SK-N-SH (cell line): ENCODE data around the gene DDX41. TPM values are rescaled to one million over a fixed set of nuclear protein-coding genes. Genes with fewer than 3 reads are reported as not detected.
"Not testable (repeated sequence)": the region's sequence is repeated elsewhere in the genome, so short reads cannot be mapped to it uniquely, and the experiment has no call there.

ENCODE experiments used
- CTCF ChIA-PET: fragments of 300-600, 350-600 bp; formaldehyde crosslinking; extraction: SDS; loops from one replicate; lab custom pipeline; 2021; lab: Yijun Ruan, JAX
- POLR2A ChIA-PET: fragments of 350-600 bp; sonication (Branson Sonifier 250); formaldehyde crosslinking; extraction: SDS; loops from one replicate; lab custom pipeline; 2020; ENCODE audit warnings: antibody characterized with exemption, inconsistent platforms; lab: Yijun Ruan, JAX
- DNase-seq: peaks from one replicate; pipeline ENCODE4 v3.0.0; 2012
- H2AFZ ChIP-seq: fragments of 200-600 bp; sonication (generic); 2 replicates; pipeline ENCODE4 v1.8.1; 2016; ENCODE audit warnings: antibody characterized with exemption, mild to moderate bottlenecking, low read depth
- H3F3A ChIP-seq: fragments of 200-600 bp; sonication (generic); replicated peaks from 2 replicates; pipeline ENCODE3; 2016; ENCODE audit warnings: antibody characterized with exemption, mild to moderate bottlenecking; ENCODE audit not compliant: insufficient read depth
- H3K27ac ChIP-seq, 2 experiments: fragments of 200-500 bp in 1 of 2; fragments of 200-600 bp in 1 of 2; sonication (Bioruptor generic) in 1 of 2; sonication (generic), shearing (Covaris generic) in 1 of 2; 2 replicates each; pipeline versions ENCODE4 v1.5.1 to v1.6.1; 2014 to 2016; ENCODE audit warnings: low read depth in 2 of 2, inconsistent platforms in 1 of 2, low read length in 1 of 2, mild to moderate bottlenecking in 1 of 2, mixed read lengths in 1 of 2
- H3K27me3 ChIP-seq: fragments of 200-600 bp; sonication (generic), shearing (Covaris generic); 2 replicates; pipeline ENCODE4 v1.6.1; 2016; ENCODE audit warnings: mixed run types; ENCODE audit not compliant: insufficient read depth
- H3K36me3 ChIP-seq, 2 experiments: fragments of 200-500 bp in 1 of 2; fragments of 200-600 bp in 1 of 2; sonication (Bioruptor generic) in 1 of 2; sonication (generic) in 1 of 2; replicated peaks in 1 of 2; 2 replicates each; pipeline versions ENCODE3 to v1.5.1; 2014 to 2016; ENCODE audit warnings: low read length in 1 of 2, mild to moderate bottlenecking in 1 of 2; ENCODE audit not compliant: insufficient read depth in 2 of 2, control insufficient read depth in 1 of 2
- H3K4me1 ChIP-seq, 2 experiments: fragments of 200-500 bp in 1 of 2; fragments of 200-600 bp in 1 of 2; sonication (Bioruptor generic) in 1 of 2; sonication (generic), shearing (Covaris generic) in 1 of 2; 2 replicates each; pipeline versions ENCODE4 v1.5.1 to v1.6.1; 2014 to 2016; ENCODE audit warnings: low read depth in 1 of 2, low read length in 1 of 2, mixed run types in 1 of 2; ENCODE audit not compliant: insufficient read depth in 2 of 2, control insufficient read depth in 1 of 2
- H3K4me2 ChIP-seq: fragments of 200-600 bp; sonication (generic), shearing (Covaris generic); 2 replicates; pipeline ENCODE4 v1.6.1; 2017; ENCODE audit warnings: mixed run types
- H3K4me3 ChIP-seq, 2 experiments: fragments of 200-500 bp in 1 of 2; fragments of 200-600 bp in 1 of 2; sonication (Bioruptor generic) in 1 of 2; sonication (generic), shearing (Covaris generic) in 1 of 2; 2 replicates each; pipeline versions ENCODE4 v1.5.1 to v1.8.1; 2014 to 2016; ENCODE audit warnings: low read depth in 2 of 2, inconsistent platforms in 1 of 2, low read length in 1 of 2, mild to moderate bottlenecking in 1 of 2, mixed read lengths in 1 of 2, moderate library complexity in 1 of 2
- H3K79me2 ChIP-seq: fragments of 200-600 bp; sonication (generic); 2 replicates; pipeline ENCODE4 v1.8.1; 2017; ENCODE audit warnings: mild to moderate bottlenecking; ENCODE audit not compliant: insufficient read depth
- H3K9ac ChIP-seq: fragments of 200-600 bp; sonication (generic); 2 replicates; pipeline ENCODE4 v1.6.1; 2017; ENCODE audit warnings: mixed run types
- H3K9me2 ChIP-seq: fragments of 200-600 bp; sonication (generic); 2 replicates; pipeline ENCODE4 v1.6.1; 2017; ENCODE audit warnings: mixed run types
- H3K9me3 ChIP-seq: fragments of 200-600 bp; sonication (generic); 2 replicates; pipeline ENCODE4 v1.6.1; 2017; ENCODE audit warnings: mixed run types, mild to moderate bottlenecking, moderate library complexity
- H4K20me1 ChIP-seq: fragments of 200-600 bp; sonication (generic); 2 replicates; pipeline ENCODE4 v1.6.1; 2017; ENCODE audit warnings: mild to moderate bottlenecking, mixed run types; ENCODE audit not compliant: insufficient read depth
- ELF1 ChIP-seq: IDR thresholded peaks from 2 replicates; pipeline ENCODE4 v1.4.0; 2012
- GABPA ChIP-seq: IDR thresholded peaks from 2 replicates; pipeline ENCODE4 v1.4.0; 2012; ENCODE audit warnings: low read depth, mild to moderate bottlenecking
- GATA2 ChIP-seq: sonication (generic); formaldehyde crosslinking; IDR thresholded peaks from 2 replicates; pipeline ENCODE4 v1.5.0; 2020; ENCODE audit warnings: mild to moderate bottlenecking, missing genetic modification reagents
- JUND ChIP-seq: IDR thresholded peaks from 2 replicates; pipeline ENCODE4 v1.4.0; 2012
- MAX ChIP-seq: IDR thresholded peaks from 2 replicates; pipeline ENCODE4 v1.4.0; 2012; ENCODE audit warnings: low read depth
- NFIC ChIP-seq: IDR thresholded peaks from 2 replicates; pipeline ENCODE4 v1.4.0; 2012; ENCODE audit warnings: borderline replicate concordance
- PBX3 ChIP-seq: IDR thresholded peaks from 2 replicates; pipeline ENCODE4; 2012
- WGBS: methylation state at CpG from one replicate; pipeline ENCODE4 v1.1.6; 2017; ENCODE audit warnings: low lambda C conversion rate; 5-methylcytosine and 5-hydroxymethylcytosine counted together
- polyA plus RNA-seq, 3 experiments: library from polyadenylated mRNA; depleted of rRNA; stranded (reverse); fragments of >200 nt; gene quantifications; 2 replicates each; pipeline ENCODE4 v1.2.3, GENCODE V29; 2012

Gene DDX41
- polyA plus RNA-seq, 1 of the 3 experiments (the other 2 are of a cell fraction), result 176 TPM

- TF ChIP-seq PBX3 (no peak), GABPA (no peak), NFIC (no peak)
Measured at GRCh38 chr5:177565046-177565445, 48.3 kb upstream of the DDX41 start (continued).

- H3K4me3 ChIP-seq, POLR2A ChIA-PET, DNase-seq, H3K36me3 ChIP-seq, H3K9ac ChIP-seq, H2AFZ ChIP-seq, H3K9me3 ChIP-seq, H4K20me1 ChIP-seq, H3K27me3 ChIP-seq, H3K9me2 ChIP-seq, H3K27ac ChIP-seq, H3K79me2 ChIP-seq, H3K4me2 ChIP-seq, H3F3A ChIP-seq, H3K4me1 ChIP-seq, CTCF ChIA-PET: not testable (repeated sequence)
- 66% methylated on average over 8 of the region's 8 CpGs for WGBS
Measured at GRCh38 chr5:177559446-177559941, 42.7 kb upstream of the DDX41 start.

GRCh38 chr5:177557796-177558195 is 41.0 kb upstream of the DDX41 start:
- Histone ChIP-seq H3F3A (no peaks in the 10 kb centered on the region), H2AFZ (no peak overlapping the region), H3K9ac (no peak overlapping the region), H3K9me3 (no peaks in the 10 kb centered on the region), H3K79me2 (peaks cover 13% of the 10 kb centered on the region), H3K4me2 (no peak overlapping the region), H3K4me1 (peaks cover 0 to 11% of the 10 kb centered on the region in 2 experiments; a peak in 2 of 4 replicates), H3K4me3 (no peak overlapping the region), H4K20me1 (peaks cover 10% of the 10 kb centered on the region), H3K36me3 (no peaks in the 10 kb centered on the region), H3K9me2 (no peaks in the 10 kb centered on the region), H3K27me3 (no peaks in the 10 kb centered on the region), H3K27ac (no peak overlapping the region)
- CTCF ChIA-PET, result interaction anchor here (1.1 kb wide), 1 partner anchor 153 kb away, joined by 3 read pairs; no protein-coding TSS in a partner anchor
- 48% methylated on average over 5 of the region's 5 CpGs for WGBS
- no peak for DNase-seq
- POLR2A ChIA-PET, result no interaction called here
- TF ChIP-seq MAX (no peak), JUND (no peak), GATA2 (CRISPR knock-in tag) (no peak), PBX3 (no peak), GABPA (no peak), ELF1 (no peak), NFIC (no peak)
